IMR-90 (cell line): ENCODE measurements around the gene DCN. TPM values are rescaled to one million over a fixed set of nuclear protein-coding genes. Genes with fewer than 3 reads are reported as not detected.
A peak's percentile ranks its signal among the peaks of the same experiment; 100 is the strongest.

ENCODE experiments used
- ATAC-seq: fragments of 200-7000 bp; cut with Tn5 transposase; 2 replicates; pipeline ENCODE4 v1.9.1; 2020; ENCODE audit warnings: low read depth, mild to moderate bottlenecking, moderate library complexity
- BruUV-seq: library from RNA; stranded (reverse); fragments of 400-500 nt; replicated peaks from 2 replicates; lab custom pipeline; 2021; lab: Mats Ljungman, UMichigan
- CTCF ChIA-PET: fragments of 300-600 bp; formaldehyde crosslinking; extraction: SDS; loops from one replicate; lab custom pipeline; 2021; ENCODE audit warnings: antibody characterized with exemption; lab: Yijun Ruan, JAX
- POLR2A ChIA-PET: fragments of 300-600 bp; sonication (Branson Sonifier 250); formaldehyde crosslinking; loops from one replicate; lab custom pipeline; 2022; ENCODE audit warnings: antibody characterized with exemption; ENCODE audit not compliant: unreplicated experiment; lab: Charles Lee
- DNase-seq: peaks from one replicate; pipeline ENCODE4 v3.0.0; 2013
- H2AFZ ChIP-seq: replicated peaks from 2 replicates; pipeline ENCODE3; 2013; ENCODE audit warnings: low read length, mild to moderate bottlenecking; ENCODE audit not compliant: poor library complexity
- H2AK5ac ChIP-seq: 2 replicates; pipeline ENCODE4 v1.6.1; 2013; ENCODE audit warnings: low read depth, low read length, inconsistent platforms
- H2AK9ac ChIP-seq: replicated peaks from 2 replicates; pipeline ENCODE3; 2013; ENCODE audit warnings: mild to moderate bottlenecking, low read depth, low read length, moderate library complexity; ENCODE audit not compliant: poor library complexity
- H2BK120ac ChIP-seq: 2 replicates; pipeline ENCODE4 v1.6.1; 2013; ENCODE audit warnings: low read depth, low read length, inconsistent platforms
- H2BK15ac ChIP-seq: 3 replicates; pipeline ENCODE4 v1.6.1; 2013; ENCODE audit warnings: low read depth, low read length, inconsistent platforms
- H2BK20ac ChIP-seq: 2 replicates; pipeline ENCODE4 v1.6.1; 2013; ENCODE audit warnings: low read depth, mild to moderate bottlenecking, inconsistent platforms, low read length, moderate library complexity
- H2BK5ac ChIP-seq: 2 replicates; pipeline ENCODE4 v1.6.1; 2013; ENCODE audit warnings: mild to moderate bottlenecking, low read depth, low read length, inconsistent platforms; ENCODE audit not compliant: poor library complexity, severe bottlenecking
- H3K14ac ChIP-seq: replicated peaks from 2 replicates; pipeline ENCODE4 v1.6.1; 2013; ENCODE audit warnings: low read depth, low read length, inconsistent platforms
- H3K18ac ChIP-seq: 2 replicates; pipeline ENCODE4 v1.6.1; 2013; ENCODE audit warnings: low read depth, low read length, control low read depth
- H3K23ac ChIP-seq: 2 replicates; pipeline ENCODE4 v1.6.1; 2013; ENCODE audit warnings: low read depth, low read length, inconsistent platforms
- H3K27ac ChIP-seq: 2 replicates; pipeline ENCODE4 v1.5.1; 2013; ENCODE audit warnings: mild to moderate bottlenecking, control low read depth, low read length; ENCODE audit not compliant: insufficient read depth
- H3K27me3 ChIP-seq: 2 replicates; pipeline ENCODE4 v1.6.1; 2013; ENCODE audit warnings: low read length; ENCODE audit not compliant: control insufficient read depth, insufficient read depth
- H3K36me3 ChIP-seq: 2 replicates; pipeline ENCODE4 v1.6.1; 2013; ENCODE audit warnings: low read length, mixed read lengths; ENCODE audit not compliant: control insufficient read depth, insufficient read depth
- H3K4ac ChIP-seq: 2 replicates; pipeline ENCODE4 v1.6.1; 2013; ENCODE audit warnings: low read depth, low read length, inconsistent platforms
- H3K4me1 ChIP-seq: 2 replicates; pipeline ENCODE4 v1.6.1; 2013; ENCODE audit warnings: low read length, mixed read lengths; ENCODE audit not compliant: control insufficient read depth, insufficient read depth
- H3K4me2 ChIP-seq: 2 replicates; pipeline ENCODE4 v1.6.1; 2013; ENCODE audit warnings: low read depth, mild to moderate bottlenecking, control low read depth, low read length, moderate library complexity
- H3K4me3 ChIP-seq: 2 replicates; pipeline ENCODE4 v1.5.1; 2013; ENCODE audit warnings: low read depth, mild to moderate bottlenecking, control low read depth, low read length, moderate library complexity; ENCODE audit not compliant: insufficient read depth
- H3K56ac ChIP-seq: 2 replicates; pipeline ENCODE4 v1.6.1; 2013; ENCODE audit warnings: low read length, inconsistent platforms; ENCODE audit not compliant: insufficient read depth; ENCODE audit errors: extremely low read depth
- H3K79me1 ChIP-seq, 2 experiments: 2 replicates each; pipeline ENCODE4 v1.6.1; 2013; ENCODE audit warnings: low read length in 2 of 2, inconsistent platforms in 1 of 2, low read depth in 1 of 2
- H3K9ac ChIP-seq: 2 replicates; pipeline ENCODE4 v1.6.1; 2013; ENCODE audit warnings: low read depth, low read length, control low read depth
- H3K9me1 ChIP-seq: 2 replicates; pipeline ENCODE4 v1.6.1; 2013; ENCODE audit warnings: low read length, inconsistent platforms; ENCODE audit not compliant: insufficient read depth
- H3K9me3 ChIP-seq: 2 replicates; pipeline ENCODE4 v1.6.1; 2013; ENCODE audit warnings: low read length; ENCODE audit not compliant: control insufficient read depth, insufficient read depth
- H4K20me1 ChIP-seq: 2 replicates; pipeline ENCODE4 v1.6.1; 2013; ENCODE audit warnings: low read length, inconsistent platforms; ENCODE audit not compliant: insufficient read depth
- H4K5ac ChIP-seq: 2 replicates; pipeline ENCODE4 v1.6.1; 2013; ENCODE audit warnings: mild to moderate bottlenecking, low read depth, low read length, control low read depth
- H4K8ac ChIP-seq, 2 experiments: 2 replicates each; pipeline ENCODE4 v1.6.1; 2013; ENCODE audit warnings: low read depth in 2 of 2, low read length in 2 of 2, control low read depth in 1 of 2, inconsistent platforms in 1 of 2
- H4K91ac ChIP-seq: 2 replicates; pipeline ENCODE4 v1.6.1; 2013; ENCODE audit warnings: low read depth, low read length, inconsistent platforms; ENCODE audit not compliant: insufficient read depth
- BHLHE40 ChIP-seq: fragments of 150-350 bp; IDR thresholded peaks from 2 replicates; pipeline ENCODE4 v1.6.1; 2016; ENCODE audit warnings: mild to moderate bottlenecking, low read depth, low read length
- CHD1 ChIP-seq: IDR thresholded peaks from 2 replicates; pipeline ENCODE4 v1.6.1; 2012; ENCODE audit warnings: low read depth, low read length, improper control_type of control experiment
- CTCF ChIP-seq: conservative IDR thresholded peaks from 2 replicates; pipeline ENCODE4 v1.5.1; 2012; ENCODE audit warnings: mild to moderate bottlenecking, low read depth, low read length, improper control_type of control experiment
- ELK1 ChIP-seq: fragments of 150-350 bp; IDR thresholded peaks from 2 replicates; pipeline ENCODE4 v1.6.1; 2016; ENCODE audit warnings: low read depth, mild to moderate bottlenecking, low read length, moderate library complexity, borderline replicate concordance
- FOS ChIP-seq: fragments of 150-350 bp; IDR thresholded peaks from 2 replicates; pipeline ENCODE4 v1.6.1; 2016; ENCODE audit warnings: low read depth, low read length
- MAFK ChIP-seq: IDR thresholded peaks from 2 replicates; pipeline ENCODE4 v1.6.1; 2012; ENCODE audit warnings: low read depth, low read length, improper control_type of control experiment
- MAZ ChIP-seq: IDR thresholded peaks from 2 replicates; pipeline ENCODE4 v1.6.1; 2012; ENCODE audit warnings: low read depth, mild to moderate bottlenecking, low read length, improper control_type of control experiment, moderate library complexity, borderline replicate concordance
- NFE2L2 ChIP-seq: fragments of 150-350 bp; IDR thresholded peaks from 2 replicates; pipeline ENCODE4 v1.6.1; 2016; ENCODE audit warnings: low read depth, mild to moderate bottlenecking, low read length
- POLR2A ChIP-seq: IDR thresholded peaks from 2 replicates; pipeline ENCODE4 v1.6.1; 2012; ENCODE audit warnings: mild to moderate bottlenecking, low read depth, low read length
- RAD21 ChIP-seq: IDR thresholded peaks from 2 replicates; pipeline ENCODE4 v1.6.1; 2012; ENCODE audit warnings: low read length, improper control_type of control experiment
- RCOR1 ChIP-seq: IDR thresholded peaks from 2 replicates; pipeline ENCODE4 v1.6.1; 2012; ENCODE audit warnings: mild to moderate bottlenecking, low read length, improper control_type of control experiment; ENCODE audit not compliant: insufficient replicate concordance
- SMC3 ChIP-seq: fragments of 150-350 bp; IDR thresholded peaks from 2 replicates; pipeline ENCODE4 v1.6.1; 2016; ENCODE audit warnings: low read depth, mild to moderate bottlenecking, antibody characterized with exemption, low read length, moderate library complexity
- USF2 ChIP-seq: fragments of 150-350 bp; IDR thresholded peaks from 2 replicates; pipeline ENCODE4 v1.6.1; 2017; ENCODE audit warnings: mild to moderate bottlenecking, antibody characterized with exemption, low read length, low read depth
- WGBS, 2 experiments: methylation state at CpG; one replicate each; pipeline versions ENCODE4 v1.1.5 to v1.1.7; 2013; ENCODE audit warnings: missing lambda C conversion rate in 2 of 2; ENCODE audit not compliant: insufficient read length in 1 of 2; ENCODE audit errors: extremely low coverage in 2 of 2; 5-methylcytosine and 5-hydroxymethylcytosine counted together
- dilution Hi-C: fragments of 300-500 bp; cut with HindIII; formaldehyde crosslinking; loops from one replicate; pipeline ENCODE4 v1.14.3; 2018; ENCODE audit warnings: low sequenced_read_pairs; ENCODE audit not compliant: unreplicated experiment
- in situ Hi-C: fragments of 300-500 bp; cut with MboI; formaldehyde crosslinking; loops from 3 replicates; pipeline ENCODE4 v1.14.3; 2019; ENCODE audit warnings: low sequenced_read_pairs, inconsistent platforms, mixed read lengths
- intact Hi-C: fragments of 100-400 bp; cut with micrococcal nuclease; formaldehyde crosslinking; loops from 2 replicates; pipeline ENCODE4 v1.10.0; 2022
- polyA plus RNA-seq, 3 experiments: library from polyadenylated mRNA; depleted of rRNA; stranded (reverse); fragments of >200 nt; gene quantifications; 2 replicates each; pipeline ENCODE4 v1.2.3, GENCODE V29; 2012; ENCODE audit warnings: low replicate concordance in 1 of 3
- total RNA-seq: library from RNA; depleted of rRNA; stranded (reverse); fragments of >200 nt; gene quantifications from 2 replicates; pipeline ENCODE4 v1.2.3, GENCODE V29; 2012

Gene DCN
- total and polyA plus RNA-seq, 2 of the 4 experiments (the other 2 are of a cell fraction), result 241 to 965 TPM

GRCh38 chr12:91143206-91143605, 39.4 kb downstream of the DCN start:
- H2BK15ac ChIP-seq, result peak overlapping the region; percentile 69; the same call in 1 of the 3 replicates
- peak overlapping the region; percentile 62; the same call in 1 of the 2 replicates for H4K5ac ChIP-seq
- H4K20me1 ChIP-seq, result no peaks in the 10 kb centered on the region
- H3K23ac ChIP-seq, result peak overlapping the region; percentile 70; the same call in 1 of the 2 replicates
- no peak overlapping the region for H2AK9ac ChIP-seq
- CTCF ChIA-PET, result interaction anchor here (1.5 kb wide), 1 partner anchor 165 kb away, joined by 5 read pairs; no protein-coding TSS in a partner anchor
- H3K9me1 ChIP-seq, result peaks cover 8% of the 10 kb centered on the region
- peak overlapping the region; percentile 53; the same call in 1 of the 2 replicates for H4K91ac ChIP-seq
- WGBS, 2 experiments, result no CpG with 5 or more reads among the region's 3 CpGs
- peaks cover 27% of the 10 kb centered on the region for H3K36me3 ChIP-seq
- DNase-seq (peak; percentile 12), ATAC-seq (no peak)
- dilution Hi-C loops, result no loop called here
- H2AK5ac ChIP-seq, result peak overlapping the region; percentile 37; the same call in 1 of the 2 replicates
- in situ Hi-C loops, result loop anchor here (10.0 kb wide), 1 partner anchor 158 kb away; no protein-coding TSS in a partner anchor
- peak overlapping the region; percentile 88; the same call in 1 of the 2 replicates for H2BK20ac ChIP-seq
- H3K79me1 ChIP-seq, result peaks cover 0 to 3% of the 10 kb centered on the region in 2 experiments; a peak in 1 of 4 replicates
- peak overlapping the region; percentile 55; the same call in 1 of the 2 replicates for H3K27ac ChIP-seq
- H3K4ac ChIP-seq, result peak overlapping the region; percentile 63
- no TSS peak for BruUV-seq
- H2BK5ac ChIP-seq, result peak overlapping the region; percentile 96
- H3K4me2 ChIP-seq, result no peak overlapping the region
- peaks cover 15% of the 10 kb centered on the region for H3K4me1 ChIP-seq
- intact Hi-C loops, result no loop called here
- peak overlapping the region; percentile 83 for H2BK120ac ChIP-seq
- TF ChIP-seq RCOR1, result no peak
- no peak for TF ChIP-seq BHLHE40
- TF ChIP-seq NFE2L2, result no peak
- no peak for TF ChIP-seq ELK1
- TF ChIP-seq MAFK, result no peak
- no peak for TF ChIP-seq RAD21
- no peak for TF ChIP-seq CHD1
- no peak for TF ChIP-seq USF2
- TF ChIP-seq MAZ, result no peak
- TF ChIP-seq FOS, result no peak
- TF ChIP-seq CTCF, result no peak
- TF ChIP-seq POLR2A, result no peak
- no peak for TF ChIP-seq SMC3
- peak overlapping the region; percentile 59; the same call in 1 of the 2 replicates for H3K18ac ChIP-seq
- peak overlapping the region; percentile 55; the same call in 1 of the 2 replicates for H3K56ac ChIP-seq
- no peak overlapping the region for H3K9ac ChIP-seq
- H4K8ac ChIP-seq, result peak overlapping the region; percentile 21 to 64; a peak in 2 of 4 replicates
- no peaks in the 10 kb centered on the region for H3K9me3 ChIP-seq
- H3K4me3 ChIP-seq, result no peak overlapping the region
- H2AFZ ChIP-seq, result no peak overlapping the region
- POLR2A ChIA-PET, result no interaction called here
- H3K14ac ChIP-seq, result peak overlapping the region; percentile 3
- no peaks in the 10 kb centered on the region for H3K27me3 ChIP-seq
